ENCODE data around the gene CENPM. TPM values are rescaled to one million over a fixed set of nuclear protein-coding genes. Genes with fewer than 3 reads are reported as not detected.

The CENPM gene
- total and polyA plus RNA-seq, 9 of the 15 experiments (the other 6 are each of a cell fraction or from before 2014, with no cell fraction given): 11.3 to 67.7 (median 32.3) TPM

DNA sequence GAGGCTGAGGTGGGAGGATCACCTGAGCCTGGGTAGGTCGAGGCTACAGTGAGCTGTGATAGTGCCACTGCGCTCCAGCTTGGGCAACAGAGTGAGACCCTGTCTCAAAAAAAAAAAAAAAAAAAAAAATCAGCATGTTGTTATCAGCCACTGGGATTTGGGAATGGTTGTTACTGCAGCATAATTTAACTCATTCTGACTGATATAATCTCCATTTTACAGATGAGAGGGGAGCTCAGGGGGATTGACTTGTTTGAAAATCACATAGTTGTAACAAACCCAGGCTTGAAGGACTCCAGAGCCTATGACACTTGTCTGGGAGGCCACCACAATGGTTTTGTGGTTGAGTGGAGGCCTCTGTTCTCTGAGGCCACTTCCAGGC lies 19.3 kb upstream of the CENPM start:
- H3K36me3 ChIP-seq (ENCODE audit: control insufficient read depth, insufficient read depth, low read length): no peaks in the 10 kb centered on the region
- H3K9ac ChIP-seq (ENCODE audit: insufficient read depth in 1 of 2, low read depth in 2 of 2, low read length in 2 of 2): no peak overlapping the region
- no peak for FAIRE-seq
- H3K27ac ChIP-seq (ENCODE audit: extremely low read depth, low read depth, low read length): no peak overlapping the region
- no TSS peak for BruUV-seq (replicated peaks)
- DNase-seq (ENCODE audit: extremely low read depth in 1 of 4, low spot score in 3 of 4): no peak
- intact Hi-C loops (cut with micrococcal nuclease) (loop anchor here (10.0 kb wide), 2 partner anchors 109 to 149 kb away; partner anchors contain the start of genes NAGA, PHETA2 and SMDT1), in situ Hi-C loops (cut with MboI) (loop anchor here (25.0 kb wide), 1 partner anchor 471 kb away; the partner anchor contains the start of gene NFAM1)
- WGBS (ENCODE audit: insufficient coverage, low coverage, missing lambda C conversion rate): 20% methylated on average over 1 of the region's 2 CpGs
- no peak overlapping the region for H3K4me3 ChIP-seq
- H3K4me1 ChIP-seq (replicated peaks in 1 of 2; ENCODE audit: control insufficient read depth in 2 of 2, insufficient read depth in 2 of 2, low read length in 2 of 2): peaks cover 4 to 11% of the 10 kb centered on the region in 2 experiments; a peak in 4 of 5 replicates
- ATAC-seq: no peak
- ChIA-PET POLR2A (interaction anchor here (0.6 kb wide), 1 partner anchor 440 kb away, joined by 3 read pairs; no protein-coding TSS in a partner anchor), CTCF (ENCODE audit: low intra/inter-chr PET ratio) (no interaction called here)
- H3K4me2 ChIP-seq (ENCODE audit: insufficient read depth, low read length): no peak overlapping the region
- no peak overlapping the region for H2AFZ ChIP-seq (ENCODE audit: low read depth, low read length)
- H4K20me1 ChIP-seq (replicated peaks; ENCODE audit: control insufficient read depth, insufficient read depth, low read length): no peaks in the 10 kb centered on the region
- H3K9me1 ChIP-seq (ENCODE audit: control insufficient read depth, insufficient read depth, low read length): no peaks in the 10 kb centered on the region
- 0 out of 5 replicates have a peak, but pooled peaks cover 0 to 9% of the 10 kb centered on the region in 2 experiments for H3K27me3 ChIP-seq (ENCODE audit: control insufficient read depth in 2 of 2, insufficient read depth in 2 of 2, low read length in 2 of 2)
- H3K9me3 ChIP-seq (replicated peaks; ENCODE audit: control insufficient read depth, insufficient read depth, low read depth, low read length): no peaks in the 10 kb centered on the region
- H3K79me2 ChIP-seq (ENCODE audit: control insufficient read depth, insufficient read depth, low read length): no peaks in the 10 kb centered on the region
- TF ChIP-seq, protein P1, sequence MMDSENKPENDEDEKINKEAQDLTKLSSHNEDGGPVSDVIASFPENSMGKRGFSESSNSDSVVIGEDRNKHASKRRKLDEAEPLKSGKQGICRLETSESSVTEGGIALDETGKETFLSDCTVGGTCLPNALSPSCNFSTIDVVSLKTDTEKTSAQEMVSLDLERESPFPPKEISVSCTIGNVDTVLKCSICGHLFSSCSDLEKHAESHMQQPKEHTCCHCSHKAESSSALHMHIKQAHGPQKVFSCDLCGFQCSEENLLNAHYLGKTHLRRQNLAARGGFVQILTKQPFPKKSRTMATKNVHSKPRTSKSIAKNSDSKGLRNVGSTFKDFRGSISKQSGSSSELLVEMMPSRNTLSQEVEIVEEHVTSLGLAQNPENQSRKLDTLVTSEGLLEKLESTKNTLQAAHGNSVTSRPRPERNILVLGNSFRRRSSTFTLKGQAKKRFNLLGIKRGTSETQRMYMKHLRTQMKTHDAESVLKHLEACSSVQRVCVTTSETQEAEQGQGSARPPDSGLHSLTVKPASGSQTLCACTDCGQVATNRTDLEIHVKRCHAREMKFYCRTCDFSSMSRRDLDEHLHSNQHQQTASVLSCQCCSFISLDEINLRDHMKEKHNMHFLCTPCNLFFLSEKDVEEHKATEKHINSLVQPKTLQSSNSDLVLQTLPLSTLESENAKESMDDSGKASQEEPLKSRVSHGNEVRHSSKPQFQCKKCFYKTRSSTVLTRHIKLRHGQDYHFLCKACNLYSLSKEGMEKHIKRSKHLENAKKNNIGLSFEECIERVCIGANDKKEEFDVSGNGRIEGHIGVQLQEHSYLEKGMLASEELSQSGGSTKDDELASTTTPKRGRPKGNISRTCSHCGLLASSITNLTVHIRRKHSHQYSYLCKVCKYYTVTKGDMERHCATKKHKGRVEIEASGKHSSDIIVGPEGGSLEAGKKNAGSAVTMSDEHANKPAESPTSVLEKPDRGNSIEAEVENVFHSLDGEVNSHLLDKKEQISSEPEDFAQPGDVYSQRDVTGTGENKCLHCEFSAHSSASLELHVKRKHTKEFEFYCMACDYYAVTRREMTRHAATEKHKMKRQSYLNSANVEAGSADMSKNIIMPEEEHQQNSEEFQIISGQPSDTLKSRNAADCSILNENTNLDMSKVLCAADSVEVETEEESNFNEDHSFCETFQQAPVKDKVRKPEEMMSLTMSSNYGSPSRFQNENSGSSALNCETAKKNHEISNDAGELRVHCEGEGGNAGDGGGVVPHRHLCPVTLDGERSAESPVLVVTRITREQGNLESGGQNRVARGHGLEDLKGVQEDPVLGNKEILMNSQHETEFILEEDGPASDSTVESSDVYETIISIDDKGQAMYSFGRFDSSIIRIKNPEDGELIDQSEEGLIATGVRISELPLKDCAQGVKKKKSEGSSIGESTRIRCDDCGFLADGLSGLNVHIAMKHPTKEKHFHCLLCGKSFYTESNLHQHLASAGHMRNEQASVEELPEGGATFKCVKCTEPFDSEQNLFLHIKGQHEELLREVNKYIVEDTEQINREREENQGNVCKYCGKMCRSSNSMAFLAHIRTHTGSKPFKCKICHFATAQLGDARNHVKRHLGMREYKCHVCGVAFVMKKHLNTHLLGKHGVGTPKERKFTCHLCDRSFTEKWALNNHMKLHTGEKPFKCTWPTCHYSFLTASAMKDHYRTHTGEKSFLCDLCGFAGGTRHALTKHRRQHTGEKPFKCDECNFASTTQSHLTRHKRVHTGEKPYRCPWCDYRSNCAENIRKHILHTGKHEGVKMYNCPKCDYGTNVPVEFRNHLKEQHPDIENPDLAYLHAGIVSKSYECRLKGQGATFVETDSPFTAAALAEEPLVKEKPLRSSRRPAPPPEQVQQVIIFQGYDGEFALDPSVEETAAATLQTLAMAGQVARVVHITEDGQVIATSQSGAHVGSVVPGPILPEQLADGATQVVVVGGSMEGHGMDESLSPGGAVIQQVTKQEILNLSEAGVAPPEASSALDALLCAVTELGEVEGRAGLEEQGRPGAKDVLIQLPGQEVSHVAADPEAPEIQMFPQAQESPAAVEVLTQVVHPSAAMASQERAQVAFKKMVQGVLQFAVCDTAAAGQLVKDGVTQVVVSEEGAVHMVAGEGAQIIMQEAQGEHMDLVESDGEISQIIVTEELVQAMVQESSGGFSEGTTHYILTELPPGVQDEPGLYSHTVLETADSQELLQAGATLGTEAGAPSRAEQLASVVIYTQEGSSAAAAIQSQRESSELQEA (IDR thresholded peaks at IDR 0.05; ENCODE audit: low read depth): no peak
- peak; percentile 98 for TF ChIP-seq ZNF12 (CRISPR knock-in tag; IDR thresholded peaks at IDR 0.05)

Measured in K562 (cell line).